ENCODE results near the gene ANKRD60.

Gene ANKRD60

DNA sequence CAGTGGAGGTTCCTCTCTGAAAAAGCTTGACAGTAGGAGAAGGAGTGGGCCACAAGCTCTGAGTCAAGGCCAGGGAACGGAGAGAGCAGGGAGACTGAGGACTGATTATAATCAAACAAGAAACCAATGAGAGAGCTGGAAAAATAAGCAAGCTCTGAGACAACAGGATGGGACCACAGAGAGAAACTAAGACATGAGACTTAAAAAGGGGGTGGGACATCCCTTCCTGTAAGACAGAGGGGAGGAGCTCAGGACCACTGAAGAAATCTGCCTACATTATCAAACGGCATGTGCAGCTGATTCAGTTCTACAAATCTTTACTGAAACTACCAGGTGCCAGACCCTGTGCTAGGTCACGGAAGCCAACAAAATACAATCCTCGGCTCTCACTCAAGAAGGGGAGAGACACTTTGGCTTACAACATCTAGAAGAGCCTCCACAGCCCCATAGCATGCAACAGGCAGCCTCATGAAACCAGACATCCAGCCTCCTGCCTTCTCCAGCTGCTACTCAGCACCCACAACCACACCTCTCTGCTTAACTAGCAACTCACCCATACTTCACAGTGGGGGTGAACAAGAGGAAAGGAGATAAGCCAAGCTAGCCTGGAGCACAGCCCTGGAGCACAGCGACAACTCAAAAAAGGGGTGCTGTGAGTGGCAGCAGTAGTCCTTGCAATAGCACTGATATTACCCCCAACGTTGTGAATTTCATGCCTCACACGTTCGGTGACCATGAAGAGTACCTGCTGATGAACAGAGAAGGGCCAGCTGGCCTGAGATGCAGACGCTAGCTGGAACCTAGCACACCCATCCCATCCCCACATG lies 39.1 kb upstream of the ANKRD60 start:
- H3K4me3 ChIP-seq (ENCODE audit: insufficient read depth in 1 of 2, low read depth in 1 of 2, low read length in 2 of 2) = no peak overlapping the region
- H3K27me3 ChIP-seq (ENCODE audit: control insufficient read depth in 1 of 2, insufficient read depth in 1 of 2, low read length in 2 of 2) = no peaks in the 10 kb centered on the region
- no peak overlapping the region for H3K9ac ChIP-seq (ENCODE audit: low read length)
- H2BK120ac ChIP-seq (ENCODE audit: low read depth, low read length) = no peak overlapping the region
- no peak overlapping the region for H3K23ac ChIP-seq (ENCODE audit: low read length in 2 of 2)
- H2BK5ac ChIP-seq (ENCODE audit: low read depth, low read length, poor library complexity, severe bottlenecking) = no peak overlapping the region
- no peak overlapping the region for H3K18ac ChIP-seq (ENCODE audit: low read depth in 1 of 2, low read length in 2 of 2)
- H4K91ac ChIP-seq (ENCODE audit: low read length) = peak overlapping the region; percentile 18
- peaks cover 55 to 98% of the 10 kb centered on the region in 2 experiments for H3K36me3 ChIP-seq (ENCODE audit: control insufficient read depth in 1 of 2, insufficient read depth in 2 of 2, low read depth in 1 of 2, low read length in 2 of 2)
- no peak overlapping the region for H4K8ac ChIP-seq (ENCODE audit: low read length)
- H3K27ac ChIP-seq (ENCODE audit: low read length, poor library complexity, severe bottlenecking) = no peak overlapping the region
- H3K79me1 ChIP-seq (replicated peaks; ENCODE audit: low read length, poor library complexity, severe bottlenecking) = peaks cover 58% of the 10 kb centered on the region
- H3K4ac ChIP-seq (ENCODE audit: low read depth in 1 of 2, low read length in 2 of 2) = no peak overlapping the region
- H2AK5ac ChIP-seq (ENCODE audit: low read length, severe bottlenecking) = no peak overlapping the region
- WGBS = 90% methylated on average over 9 of the region's 9 CpGs
- H2AFZ ChIP-seq (ENCODE audit: low read depth, low read length) = no peak overlapping the region
- no peak overlapping the region for H3K4me2 ChIP-seq (ENCODE audit: low read length, poor library complexity, severe bottlenecking)
- peaks cover 5% of the 10 kb centered on the region for H3K4me1 ChIP-seq (ENCODE audit: control insufficient read depth, insufficient read depth, low read depth, low read length)
- H3K14ac ChIP-seq (ENCODE audit: low read length in 2 of 2) = no peak overlapping the region
- no peak overlapping the region for H2BK15ac ChIP-seq (ENCODE audit: low read depth, poor library complexity, severe bottlenecking)
- no peak for DNase-seq
- H3K9me3 ChIP-seq (ENCODE audit: control insufficient read depth, low read length) = no peaks in the 10 kb centered on the region
- no peak overlapping the region for H2BK12ac ChIP-seq (ENCODE audit: low read length in 2 of 2)

DNA sequence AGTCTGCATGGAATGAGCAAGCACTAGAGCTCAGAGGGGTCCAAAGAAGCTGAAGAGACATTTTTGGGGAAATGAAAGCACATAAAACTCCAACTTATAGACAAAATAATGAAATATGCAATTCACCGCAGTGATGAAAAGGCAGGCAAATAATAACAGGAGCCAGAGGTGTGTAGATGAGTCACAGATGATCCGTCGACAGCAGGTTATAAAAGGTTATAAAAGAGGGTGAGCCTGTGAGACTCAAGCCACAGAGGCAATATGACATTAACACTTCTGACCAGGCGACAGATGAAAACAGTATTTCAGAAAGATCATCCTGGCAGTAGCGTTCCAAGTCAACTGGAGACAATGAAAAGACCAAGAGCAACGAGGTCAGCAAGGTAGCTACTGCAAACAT lies 35.8 kb upstream of the ANKRD60 start:
- H3K14ac ChIP-seq (ENCODE audit: low read length in 2 of 2) = no peak overlapping the region
- H3K4me1 ChIP-seq (ENCODE audit: control insufficient read depth, insufficient read depth, low read depth, low read length) = peaks cover 5% of the 10 kb centered on the region
- H4K91ac ChIP-seq (ENCODE audit: low read length) = no peak overlapping the region
- H3K27me3 ChIP-seq (ENCODE audit: control insufficient read depth in 1 of 2, insufficient read depth in 1 of 2, low read length in 2 of 2) = no peaks in the 10 kb centered on the region
- no peak overlapping the region for H3K23ac ChIP-seq (ENCODE audit: low read length in 2 of 2)
- no peak overlapping the region for H2AFZ ChIP-seq (ENCODE audit: low read depth, low read length)
- no peak for DNase-seq
- no peak overlapping the region for H3K18ac ChIP-seq (ENCODE audit: low read depth in 1 of 2, low read length in 2 of 2)
- H3K4me2 ChIP-seq (ENCODE audit: low read length, poor library complexity, severe bottlenecking) = no peak overlapping the region
- no peak overlapping the region for H4K8ac ChIP-seq (ENCODE audit: low read length)
- no peak overlapping the region for H2BK5ac ChIP-seq (ENCODE audit: low read depth, low read length, poor library complexity, severe bottlenecking)
- H3K36me3 ChIP-seq (ENCODE audit: control insufficient read depth in 1 of 2, insufficient read depth in 2 of 2, low read depth in 1 of 2, low read length in 2 of 2) = peaks cover 57 to 79% of the 10 kb centered on the region in 2 experiments
- WGBS = 96% methylated on average over 6 of the region's 6 CpGs
- no peak overlapping the region for H2BK15ac ChIP-seq (ENCODE audit: low read depth, poor library complexity, severe bottlenecking)
- no peak overlapping the region for H3K4me3 ChIP-seq (ENCODE audit: insufficient read depth in 1 of 2, low read depth in 1 of 2, low read length in 2 of 2)
- H3K9me3 ChIP-seq (ENCODE audit: control insufficient read depth, low read length) = no peaks in the 10 kb centered on the region
- H2BK12ac ChIP-seq (ENCODE audit: low read length in 2 of 2) = no peak overlapping the region
- H2BK120ac ChIP-seq (ENCODE audit: low read depth, low read length) = no peak overlapping the region
- H3K9ac ChIP-seq (ENCODE audit: low read length) = no peak overlapping the region
- H2AK5ac ChIP-seq (ENCODE audit: low read length, severe bottlenecking) = no peak overlapping the region
- H3K4ac ChIP-seq (ENCODE audit: low read depth in 1 of 2, low read length in 2 of 2) = no peak overlapping the region
- H3K27ac ChIP-seq (ENCODE audit: low read length, poor library complexity, severe bottlenecking) = no peak overlapping the region
- peaks cover 70% of the 10 kb centered on the region for H3K79me1 ChIP-seq (replicated peaks; ENCODE audit: low read length, poor library complexity, severe bottlenecking)

DNA sequence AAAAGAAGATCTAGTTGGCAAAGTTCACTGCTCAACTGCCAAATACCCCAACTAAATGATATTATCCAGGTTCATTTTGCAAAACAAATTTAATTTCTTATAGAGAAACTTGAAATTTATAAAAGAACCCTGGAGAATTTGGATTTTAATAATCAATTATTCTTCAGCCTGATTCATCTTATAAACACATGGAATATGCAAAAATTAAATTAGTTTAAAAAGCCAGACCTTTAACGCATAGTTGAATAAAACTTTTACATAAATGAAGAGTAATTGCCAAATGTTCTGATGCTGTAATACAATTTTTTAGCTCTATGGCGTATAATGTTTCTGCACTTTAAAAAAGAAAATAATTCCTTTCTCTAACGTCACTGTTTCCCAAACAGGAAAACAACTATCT lies 33.2 kb upstream of the ANKRD60 start:
- Histone ChIP-seq H3K27ac (ENCODE audit: low read length, poor library complexity, severe bottlenecking) (no peak overlapping the region), H4K91ac (ENCODE audit: low read length) (no peak overlapping the region), H3K23ac (ENCODE audit: low read length in 2 of 2) (no peak overlapping the region), H3K27me3 (ENCODE audit: control insufficient read depth in 1 of 2, insufficient read depth in 1 of 2, low read length in 2 of 2) (no peaks in the 10 kb centered on the region), H2BK12ac (ENCODE audit: low read length in 2 of 2) (no peak overlapping the region), H3K14ac (ENCODE audit: low read length in 2 of 2) (no peak overlapping the region), H2AFZ (ENCODE audit: low read depth, low read length) (no peak overlapping the region), H3K36me3 (ENCODE audit: control insufficient read depth in 1 of 2, insufficient read depth in 2 of 2, low read depth in 1 of 2, low read length in 2 of 2) (peaks cover 39 to 60% of the 10 kb centered on the region in 2 experiments), H3K9ac (ENCODE audit: low read length) (no peak overlapping the region), H3K79me1 (replicated peaks; ENCODE audit: low read length, poor library complexity, severe bottlenecking) (peaks cover 55% of the 10 kb centered on the region), H2BK15ac (ENCODE audit: low read depth, poor library complexity, severe bottlenecking) (no peak overlapping the region), H3K4me2 (ENCODE audit: low read length, poor library complexity, severe bottlenecking) (no peak overlapping the region), H4K8ac (ENCODE audit: low read length) (no peak overlapping the region), H3K4me1 (ENCODE audit: control insufficient read depth, insufficient read depth, low read depth, low read length) (no peaks in the 10 kb centered on the region), H2AK5ac (ENCODE audit: low read length, severe bottlenecking) (no peak overlapping the region), H3K18ac (ENCODE audit: low read depth in 1 of 2, low read length in 2 of 2) (no peak overlapping the region), H3K9me3 (ENCODE audit: control insufficient read depth, low read length) (no peaks in the 10 kb centered on the region), H3K4ac (ENCODE audit: low read depth in 1 of 2, low read length in 2 of 2) (no peak overlapping the region), H3K4me3 (ENCODE audit: insufficient read depth in 1 of 2, low read depth in 1 of 2, low read length in 2 of 2) (no peak overlapping the region), H2BK5ac (ENCODE audit: low read depth, low read length, poor library complexity, severe bottlenecking) (no peak overlapping the region), H2BK120ac (ENCODE audit: low read depth, low read length) (no peak overlapping the region)
- DNase-seq = no peak
- WGBS = no CpG with 5 or more reads among the region's 3 CpGs

DNA sequence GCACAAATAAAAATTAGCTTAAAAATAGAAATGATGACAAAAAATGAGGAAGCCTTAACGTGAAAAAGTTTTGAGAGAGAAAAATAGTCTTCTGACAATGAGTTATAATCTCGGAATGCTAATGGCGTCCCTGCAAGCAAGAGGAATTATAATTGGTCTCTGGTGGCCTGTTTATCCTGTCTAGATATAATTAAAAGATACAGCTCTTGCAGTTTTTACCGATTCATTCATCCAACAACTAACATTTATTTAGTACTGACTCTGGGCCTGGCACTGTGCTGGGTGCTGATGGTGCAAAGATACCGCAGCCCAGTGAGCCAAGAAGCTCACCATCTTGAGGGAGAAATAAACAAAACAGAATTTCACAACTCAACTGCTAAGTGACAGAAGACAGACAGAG lies 31.6 kb upstream of the ANKRD60 start:
- no peak overlapping the region for H2BK15ac ChIP-seq (ENCODE audit: low read depth, poor library complexity, severe bottlenecking)
- no peak overlapping the region for H3K23ac ChIP-seq (ENCODE audit: low read length in 2 of 2)
- H3K79me1 ChIP-seq (replicated peaks; ENCODE audit: low read length, poor library complexity, severe bottlenecking) = peaks cover 44% of the 10 kb centered on the region
- no peak overlapping the region for H2AFZ ChIP-seq (ENCODE audit: low read depth, low read length)
- WGBS = 74% methylated on average over 5 of the region's 5 CpGs
- no peak overlapping the region for H2AK5ac ChIP-seq (ENCODE audit: low read length, severe bottlenecking)
- H2BK5ac ChIP-seq (ENCODE audit: low read depth, low read length, poor library complexity, severe bottlenecking) = no peak overlapping the region
- H4K8ac ChIP-seq (ENCODE audit: low read length) = no peak overlapping the region
- no peak overlapping the region for H2BK120ac ChIP-seq (ENCODE audit: low read depth, low read length)
- no peak overlapping the region for H3K27ac ChIP-seq (ENCODE audit: low read length, poor library complexity, severe bottlenecking)
- H2BK12ac ChIP-seq (ENCODE audit: low read length in 2 of 2) = no peak overlapping the region
- H4K91ac ChIP-seq (ENCODE audit: low read length) = no peak overlapping the region
- peaks cover 24 to 46% of the 10 kb centered on the region in 2 experiments for H3K36me3 ChIP-seq (ENCODE audit: control insufficient read depth in 1 of 2, insufficient read depth in 2 of 2, low read depth in 1 of 2, low read length in 2 of 2)
- H3K9me3 ChIP-seq (ENCODE audit: control insufficient read depth, low read length) = no peaks in the 10 kb centered on the region
- no peak overlapping the region for H3K4ac ChIP-seq (ENCODE audit: low read depth in 1 of 2, low read length in 2 of 2)
- peak overlapping the region; percentile 34 for H3K9ac ChIP-seq (ENCODE audit: low read length)
- no peak overlapping the region for H3K18ac ChIP-seq (ENCODE audit: low read depth in 1 of 2, low read length in 2 of 2)
- no peak overlapping the region for H3K4me2 ChIP-seq (ENCODE audit: low read length, poor library complexity, severe bottlenecking)
- no peaks in the 10 kb centered on the region for H3K4me1 ChIP-seq (ENCODE audit: control insufficient read depth, insufficient read depth, low read depth, low read length)
- DNase-seq = no peak
- no peak overlapping the region for H3K4me3 ChIP-seq (ENCODE audit: insufficient read depth in 1 of 2, low read depth in 1 of 2, low read length in 2 of 2)
- no peaks in the 10 kb centered on the region for H3K27me3 ChIP-seq (ENCODE audit: control insufficient read depth in 1 of 2, insufficient read depth in 1 of 2, low read length in 2 of 2)
- no peak overlapping the region for H3K14ac ChIP-seq (ENCODE audit: low read length in 2 of 2)
